Gastrocnemius medialis (tissue), 4 donors: Measurements from ENCODE around the gene IGSF8. TPM values are rescaled to one million over a fixed set of nuclear protein-coding genes. Genes with fewer than 3 reads are reported as not detected.

Source experiments
- ATAC-seq, 2 donors: fragments of 150-250 bp; one replicate each; pipeline ENCODE4 v1.9.1; 2016
- DNase-seq, 2 donors: peaks; one replicate each; pipeline ENCODE4 v3.0.0-alpha.2; 2019
- H3K27ac ChIP-seq, 4 donors: fragments of 200-600 bp; sonication (generic); 1 replicate in 1 of 4; 2 replicates in 3 of 4; pipeline ENCODE4 v1.5.1; 2016 to 2018; ENCODE audit warnings: mild to moderate bottlenecking in 2 of 4, moderate library complexity in 1 of 4
- H3K27me3 ChIP-seq, 3 donors: fragments of 200-600 bp; sonication (generic) in 2 of 3; 1 replicate in 1 of 3; 2 replicates in 2 of 3; pipeline versions ENCODE4 v1.5.1 to v1.6.0; 2016 to 2019; ENCODE audit warnings: mild to moderate bottlenecking in 1 of 3, moderate library complexity in 1 of 3
- H3K36me3 ChIP-seq, 2 donors: fragments of 200-600 bp; sonication (generic) in 1 of 2; one replicate each; pipeline ENCODE4 v1.5.1; 2017 to 2018
- H3K4me1 ChIP-seq, 2 donors: fragments of 200-600 bp; sonication (generic) in 1 of 2; one replicate each; pipeline ENCODE4 v1.5.1; 2016 to 2017; ENCODE audit warnings: mild to moderate bottlenecking in 2 of 2
- H3K4me3 ChIP-seq, 4 donors: fragments of 200-600 bp; sonication (generic) in 3 of 4; 1 replicate in 1 of 4; 2 replicates in 3 of 4; pipeline ENCODE4 v1.5.1; 2016 to 2019; ENCODE audit warnings: mild to moderate bottlenecking in 2 of 4
- H3K9me3 ChIP-seq, 3 donors: fragments of 200-600 bp; sonication (generic) in 2 of 3; 1 replicate in 1 of 3; 2 replicates in 2 of 3; pipeline ENCODE4 v1.5.1; 2016 to 2019
- POLR2A ChIP-seq, 2 donors: fragments of 450-650 bp; IDR thresholded peaks; one replicate each; pipeline ENCODE4 v1.6.1; 2017; ENCODE audit warnings: antibody characterized with exemption in 2 of 2, mild to moderate bottlenecking in 2 of 2, moderate library complexity in 2 of 2
- in situ Hi-C, 4 donors: fragments of 200-750 bp; cut with MboI; loops; one replicate each; pipeline versions ENCODE4 v1.15.0 to v1.8.0; 2017; ENCODE audit warnings: low sequenced_read_pairs in 4 of 4
- intact Hi-C: fragments of 100-400 bp; cut with DNase I; formaldehyde crosslinking; loops from one replicate; pipeline ENCODE4 v1.15.1; 2023; ENCODE audit warnings: low total_unique reads
- total RNA-seq, 4 donors: library from RNA; depleted of rRNA; stranded (reverse); fragments of >200 nt; gene quantifications; one replicate each; pipeline versions ENCODE4 v1.1.0 to v1.2.3, GENCODE V29; 2016
- TF ChIP-seq, protein P1 (sequence below), 5 experiments: fragments of 450-650 bp in 3 of 5; fragments of 200-600 bp in 2 of 5; sonication (generic) in 2 of 5; IDR thresholded peaks in 4 of 5; conservative IDR thresholded peaks in 1 of 5; 1 replicate in 4 of 5; 2 replicates in 1 of 5; pipeline ENCODE4 v1.5.1; 2016 to 2019; ENCODE audit warnings: antibody characterized with exemption in 5 of 5, mild to moderate bottlenecking in 3 of 5, moderate library complexity in 3 of 5

Gene IGSF8
- total RNA-seq, 4 donors from 2014 or later, result 3.4 to 12.8 (median 8.7) TPM

- peak; percentile 55 to 74 for ATAC-seq
- TF ChIP-seq, protein P1, sequence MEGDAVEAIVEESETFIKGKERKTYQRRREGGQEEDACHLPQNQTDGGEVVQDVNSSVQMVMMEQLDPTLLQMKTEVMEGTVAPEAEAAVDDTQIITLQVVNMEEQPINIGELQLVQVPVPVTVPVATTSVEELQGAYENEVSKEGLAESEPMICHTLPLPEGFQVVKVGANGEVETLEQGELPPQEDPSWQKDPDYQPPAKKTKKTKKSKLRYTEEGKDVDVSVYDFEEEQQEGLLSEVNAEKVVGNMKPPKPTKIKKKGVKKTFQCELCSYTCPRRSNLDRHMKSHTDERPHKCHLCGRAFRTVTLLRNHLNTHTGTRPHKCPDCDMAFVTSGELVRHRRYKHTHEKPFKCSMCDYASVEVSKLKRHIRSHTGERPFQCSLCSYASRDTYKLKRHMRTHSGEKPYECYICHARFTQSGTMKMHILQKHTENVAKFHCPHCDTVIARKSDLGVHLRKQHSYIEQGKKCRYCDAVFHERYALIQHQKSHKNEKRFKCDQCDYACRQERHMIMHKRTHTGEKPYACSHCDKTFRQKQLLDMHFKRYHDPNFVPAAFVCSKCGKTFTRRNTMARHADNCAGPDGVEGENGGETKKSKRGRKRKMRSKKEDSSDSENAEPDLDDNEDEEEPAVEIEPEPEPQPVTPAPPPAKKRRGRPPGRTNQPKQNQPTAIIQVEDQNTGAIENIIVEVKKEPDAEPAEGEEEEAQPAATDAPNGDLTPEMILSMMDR (IDR thresholded peaks at IDR 0.05 in 4 of 5, conservative IDR thresholded peaks at IDR 0.05 in 1 of 5), result peak in 2 of 5 experiments; percentile 5 to 15
- peak; percentile 67 to 83 for TF ChIP-seq POLR2A (IDR thresholded peaks at IDR 0.05)
- H3K4me3 ChIP-seq, result peak overlapping the region; percentile 54 to 86 (median 72)
- in situ Hi-C loops (no loop called here), intact Hi-C loops (loop anchor here (5.0 kb wide), 1 partner anchor 76 kb away; the partner anchor contains the start of gene CASQ1)
- peaks cover 0 to 10% of the 10 kb centered on the region in 2 donors for H3K36me3 ChIP-seq
- H3K27ac ChIP-seq, result peak overlapping the region; percentile 97 to 100 (median 98)
- H3K4me1 ChIP-seq, result peaks cover 68 to 75% of the 10 kb centered on the region in 2 donors
- no peaks in the 10 kb centered on the region for H3K27me3 ChIP-seq
- no peaks in the 10 kb centered on the region for H3K9me3 ChIP-seq
- peak; percentile 86 to 89 for DNase-seq
These were observed 18.1 kb upstream of the IGSF8 start for GRCh38 chr1:160116283-160117147.

DNA sequence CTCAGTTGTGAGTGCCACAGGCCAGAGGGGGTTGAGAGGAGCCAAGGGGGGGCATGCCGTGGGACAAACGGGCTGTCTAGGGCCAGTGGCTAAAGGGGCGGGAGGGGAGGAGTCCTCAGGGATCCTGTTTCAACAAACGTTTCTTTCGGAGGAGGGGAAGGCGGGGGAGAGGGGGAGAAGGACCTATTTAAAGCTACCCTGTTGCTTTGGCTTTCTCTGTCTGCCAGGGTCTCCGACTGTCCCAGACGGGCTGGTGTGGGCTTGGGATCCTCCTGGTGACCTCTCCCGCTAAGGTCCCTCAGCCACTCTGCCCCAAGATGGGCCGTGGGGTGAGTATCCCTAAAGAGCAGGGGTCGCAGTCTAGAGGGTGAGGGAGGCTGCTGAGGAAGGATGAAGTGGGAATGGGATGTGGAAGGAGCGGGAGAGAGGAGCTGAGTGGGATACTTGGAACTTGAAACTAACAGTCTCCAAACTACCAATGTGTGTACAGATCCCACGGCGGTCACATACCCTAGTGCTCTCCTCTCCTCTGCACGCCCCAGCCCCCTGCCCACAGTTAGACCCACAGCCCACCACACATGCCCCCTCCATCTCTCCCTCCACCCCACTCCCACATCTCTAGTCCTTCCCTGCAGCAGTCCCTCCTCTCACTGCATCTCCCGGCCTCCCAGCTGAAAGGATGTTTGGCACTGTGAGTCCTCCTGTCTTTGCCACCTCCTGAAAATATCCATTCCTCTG is 17.3 kb upstream of the IGSF8 start, which contains the start of gene ATP1A2:
TSS of gene ATP1A2 (plus strand) at position 215 of the 738 bp plus-strand sequence. CDS start at position 318, 103 bp downstream.
- ATAC-seq, result peak; percentile 57 to 63
- Histone ChIP-seq H3K27ac (peak within 1 kb of the TSS; percentile 97 to 100 (median 98)), H3K4me1 (peaks cover 60 to 67% of the 10 kb centered on the region in 2 donors), H3K36me3 (peaks cover 0 to 2% of the 10 kb centered on the region in 2 donors), H3K27me3 (no peaks in the 10 kb centered on the region), H3K9me3 (no peaks in the 10 kb centered on the region), H3K4me3 (peak within 1 kb of the TSS; percentile 54 to 86 (median 72))
- in situ Hi-C loops (no loop called here), intact Hi-C loops (loop anchor here (5.0 kb wide), 1 partner anchor 77 kb away; the partner anchor contains the start of gene CASQ1)
- peak; percentile 96 to 97 for TF ChIP-seq POLR2A (IDR thresholded peaks at IDR 0.05)
- TF ChIP-seq, protein P1 (IDR thresholded peaks at IDR 0.05 in 4 of 5, conservative IDR thresholded peaks at IDR 0.05 in 1 of 5), result no peak
- DNase-seq, result peak; percentile 78 to 95

DNA sequence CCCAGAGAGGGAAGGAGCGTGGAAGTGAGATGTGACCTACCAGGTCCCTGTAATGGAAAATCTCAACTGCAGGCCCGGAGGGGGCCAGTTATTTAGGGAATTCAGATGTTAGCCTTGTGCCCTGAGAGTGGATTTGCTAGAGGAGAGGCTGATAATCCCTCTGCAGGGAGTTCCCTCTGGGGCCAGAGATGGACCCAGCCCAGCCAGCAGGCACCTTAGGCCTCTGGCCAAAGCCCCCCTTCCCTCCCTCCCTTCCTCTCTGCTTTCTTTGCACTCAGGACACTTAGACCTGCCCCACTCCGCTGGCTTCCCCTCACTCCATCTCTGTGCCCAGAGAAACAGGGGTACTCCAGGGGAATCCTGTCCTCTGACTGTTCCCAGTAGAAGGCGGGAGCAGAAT is 15.7 kb upstream of the IGSF8 start:
- intact Hi-C loops, result no loop called here
- no peaks in the 10 kb centered on the region for H3K9me3 ChIP-seq
- no peak for DNase-seq
- peaks cover 50 to 64% of the 10 kb centered on the region in 2 donors for H3K4me1 ChIP-seq
- no peak for ATAC-seq
- TF ChIP-seq, protein P1 (IDR thresholded peaks at IDR 0.05 in 4 of 5, conservative IDR thresholded peaks at IDR 0.05 in 1 of 5), result no peak
- TF ChIP-seq POLR2A (IDR thresholded peaks at IDR 0.05), result no peak
- H3K27me3 ChIP-seq, result no peaks in the 10 kb centered on the region
- H3K4me3 ChIP-seq, result no peak overlapping the region
- in situ Hi-C loops, result no loop called here
- H3K27ac ChIP-seq, result peak overlapping the region; percentile 97 to 100 (median 98)
- no peaks in the 10 kb centered on the region for H3K36me3 ChIP-seq

DNA sequence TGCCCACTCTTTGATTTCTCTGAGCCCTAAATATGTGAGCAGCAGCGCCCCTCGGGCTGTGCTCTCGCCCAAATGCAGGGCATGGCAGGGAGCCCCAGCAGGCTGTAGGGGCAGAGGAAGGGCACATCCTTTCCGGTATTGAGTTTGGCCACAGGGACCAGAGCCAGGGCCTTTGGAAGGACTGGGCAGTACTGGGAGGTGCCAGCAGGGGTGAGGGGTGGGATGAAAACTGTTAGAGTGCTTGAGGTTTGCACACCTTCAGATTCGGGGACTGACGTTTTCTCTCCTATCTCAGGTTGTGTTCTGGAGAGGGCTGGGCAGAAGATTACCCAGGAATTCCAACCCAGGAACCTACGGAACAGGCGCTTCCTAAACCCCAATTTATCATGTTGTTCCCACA is 15.0 kb upstream of the IGSF8 start:
- ATAC-seq (no peak), DNase-seq (no peak)
- peaks cover 46 to 59% of the 10 kb centered on the region in 2 donors for H3K4me1 ChIP-seq
- peak overlapping the region; percentile 97 to 100 (median 98) for H3K27ac ChIP-seq
- H3K27me3 ChIP-seq, result no peaks in the 10 kb centered on the region
- intact Hi-C loops, result no loop called here
- no peak overlapping the region for H3K4me3 ChIP-seq
- H3K9me3 ChIP-seq, result no peaks in the 10 kb centered on the region
- in situ Hi-C loops, result no loop called here
- no peak for TF ChIP-seq POLR2A (IDR thresholded peaks at IDR 0.05)
- TF ChIP-seq, protein P1 (IDR thresholded peaks at IDR 0.05 in 4 of 5, conservative IDR thresholded peaks at IDR 0.05 in 1 of 5), result peak in 3 of 5 experiments; percentile 29 to 45 (median 34)
- H3K36me3 ChIP-seq, result no peaks in the 10 kb centered on the region
